Skin of body (tissue), 2 donors: Measurements from ENCODE around the gene C6orf89. TPM values are rescaled to one million over a fixed set of nuclear protein-coding genes. Genes with fewer than 3 reads are reported as not detected.

Source experiments
- DNase-seq: peaks from one replicate; lab custom pipeline; 2025; lab: John Stamatoyannopoulos, UW
- total RNA-seq: library from RNA; depleted of rRNA; stranded (reverse); fragments of >200 nt; gene quantifications from one replicate; pipeline ENCODE4 v1.2.3, GENCODE V29; 2014

The C6orf89 gene
- 27.1 TPM for total RNA-seq

- peak; percentile 98 for DNase-seq
Observed at GRCh38 chr6:36885461-36886401, at the start of gene C6orf89. Gene C6orf89 (plus strand): TSS chr6:36885952. CDS start chr6:36899445, 13,493 bp downstream.

GRCh38 chr6:36836111-36837021 is 49.4 kb upstream of the C6orf89 start:
- DNase-seq, result no peak

GRCh38 chr6:36837022-36837339 is 48.8 kb upstream of the C6orf89 start:
- DNase-seq, result no peak

GRCh38 chr6:36837686-36838085 is 48.1 kb upstream of the C6orf89 start:
- no peak for DNase-seq

GRCh38 chr6:36838896-36839748 is 46.6 kb upstream of the C6orf89 start, which contains the start of gene CPNE5:
Gene CPNE5 (minus strand): TSS chr6:36839444. CDS start chr6:36839377, 67 bp downstream.
- DNase-seq, result no peak

- no peak for DNase-seq
Observed at GRCh38 chr6:36839749-36840431, 45.9 kb upstream of the C6orf89 start.

GRCh38 chr6:36840432-36841403 is 45.0 kb upstream of the C6orf89 start:
- DNase-seq, result no peak

- no peak for DNase-seq
Observed at GRCh38 chr6:36841756-36842155, 44.0 kb upstream of the C6orf89 start.

- DNase-seq, result no peak
Observed at GRCh38 chr6:36843170-36843569, 42.6 kb upstream of the C6orf89 start.

- DNase-seq, result no peak
Observed at GRCh38 chr6:36844232-36845170, 41.3 kb upstream of the C6orf89 start.

GRCh38 chr6:36845233-36845632 is 40.5 kb upstream of the C6orf89 start:
- DNase-seq, result no peak

GRCh38 chr6:36847152-36847551 is 38.6 kb upstream of the C6orf89 start:
- no peak for DNase-seq

GRCh38 chr6:36847991-36848390 is 37.8 kb upstream of the C6orf89 start:
- no peak for DNase-seq

- DNase-seq, result no peak
Observed at GRCh38 chr6:36848658-36849441, 36.9 kb upstream of the C6orf89 start.

- no peak for DNase-seq
Observed at GRCh38 chr6:36850021-36850420, 35.7 kb upstream of the C6orf89 start.

- DNase-seq, result peak; percentile 50
Observed at GRCh38 chr6:36851149-36851614, 34.6 kb upstream of the C6orf89 start.

GRCh38 chr6:36851626-36852025 is 34.1 kb upstream of the C6orf89 start:
- no peak for DNase-seq
